ENCODE data around the gene HAUS3. TPM values are rescaled to one million over a fixed set of nuclear protein-coding genes. Genes with fewer than 3 reads are reported as not detected.

HAUS3 gene
- total RNA-seq, 1 experiment from 2014 or later, result 18.0 TPM

DNA sequence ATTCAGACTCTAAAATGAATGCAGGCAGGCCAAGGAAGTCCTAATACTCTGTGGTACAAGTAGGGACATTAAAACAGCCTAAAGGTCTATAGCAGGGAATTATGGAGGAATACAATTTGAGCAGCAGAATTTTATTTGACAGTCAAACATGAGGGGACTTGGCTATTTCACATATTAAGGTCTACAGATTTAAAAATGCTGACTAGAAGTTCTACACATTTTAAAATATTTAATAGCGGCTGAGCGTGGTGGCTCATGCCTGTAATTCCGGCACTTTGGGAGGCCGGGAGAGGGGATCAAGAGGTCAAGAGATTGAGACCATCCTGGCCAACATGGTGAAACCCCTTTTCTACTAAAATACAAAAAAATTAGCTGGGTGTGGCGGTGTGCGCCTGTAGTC lies 10.8 kb downstream of the HAUS3 start:
- no peak overlapping the region for H3K9ac ChIP-seq (ENCODE audit: extremely low read depth, insufficient read length, low read length)
- H3K4me2 ChIP-seq (ENCODE audit: insufficient read depth, insufficient read length, low read length), result no peak overlapping the region
- H3K79me1 ChIP-seq (ENCODE audit: insufficient read depth, low read depth, low read length, poor library complexity, severe bottlenecking), result no peaks in the 10 kb centered on the region
- TF ChIP-seq, protein P1, sequence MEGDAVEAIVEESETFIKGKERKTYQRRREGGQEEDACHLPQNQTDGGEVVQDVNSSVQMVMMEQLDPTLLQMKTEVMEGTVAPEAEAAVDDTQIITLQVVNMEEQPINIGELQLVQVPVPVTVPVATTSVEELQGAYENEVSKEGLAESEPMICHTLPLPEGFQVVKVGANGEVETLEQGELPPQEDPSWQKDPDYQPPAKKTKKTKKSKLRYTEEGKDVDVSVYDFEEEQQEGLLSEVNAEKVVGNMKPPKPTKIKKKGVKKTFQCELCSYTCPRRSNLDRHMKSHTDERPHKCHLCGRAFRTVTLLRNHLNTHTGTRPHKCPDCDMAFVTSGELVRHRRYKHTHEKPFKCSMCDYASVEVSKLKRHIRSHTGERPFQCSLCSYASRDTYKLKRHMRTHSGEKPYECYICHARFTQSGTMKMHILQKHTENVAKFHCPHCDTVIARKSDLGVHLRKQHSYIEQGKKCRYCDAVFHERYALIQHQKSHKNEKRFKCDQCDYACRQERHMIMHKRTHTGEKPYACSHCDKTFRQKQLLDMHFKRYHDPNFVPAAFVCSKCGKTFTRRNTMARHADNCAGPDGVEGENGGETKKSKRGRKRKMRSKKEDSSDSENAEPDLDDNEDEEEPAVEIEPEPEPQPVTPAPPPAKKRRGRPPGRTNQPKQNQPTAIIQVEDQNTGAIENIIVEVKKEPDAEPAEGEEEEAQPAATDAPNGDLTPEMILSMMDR (conservative IDR thresholded peaks at IDR 0.05), result no peak
- no peaks in the 10 kb centered on the region for H3K27me3 Mint-ChIP-seq (ENCODE audit: low read depth)
- no peaks in the 10 kb centered on the region for H3K9me3 ChIP-seq (ENCODE audit: control insufficient read depth, low read depth, low read length)
- no peak overlapping the region for H4K91ac ChIP-seq (ENCODE audit: insufficient read length, low read depth, low read length)
- no peak overlapping the region for H3K4ac ChIP-seq (ENCODE audit: low read depth, low read length)
- H3K23ac ChIP-seq (ENCODE audit: insufficient read length, low read depth, low read length), result no peak overlapping the region
- no peak overlapping the region for H3K18ac ChIP-seq (ENCODE audit: insufficient read length, low read depth, low read length)
- no peak overlapping the region for H3K27ac Mint-ChIP-seq
- no peak overlapping the region for H2BK15ac ChIP-seq (ENCODE audit: low read depth, low read length)
- H3K27me3 ChIP-seq (ENCODE audit: insufficient read depth, low read length), result no peaks in the 10 kb centered on the region
- H4K5ac ChIP-seq (ENCODE audit: insufficient read length, low read depth, low read length), result no peak overlapping the region
- DNase-seq, result no peak
- H4K20me1 ChIP-seq (ENCODE audit: control insufficient read depth, insufficient read depth, insufficient read length), result no peaks in the 10 kb centered on the region
- H3K4me3 Mint-ChIP-seq, result no peak overlapping the region
- H3T11ph ChIP-seq (ENCODE audit: low read length), result no peak overlapping the region
- no peak overlapping the region for H3K56ac ChIP-seq (ENCODE audit: insufficient read length, low read depth, low read length)
- no peak overlapping the region for H2BK5ac ChIP-seq (ENCODE audit: insufficient read length, low read length)
- no peak overlapping the region for H2BK12ac ChIP-seq (ENCODE audit: insufficient read length, low read depth, low read length)
- no peaks in the 10 kb centered on the region for H3K23me2 ChIP-seq (ENCODE audit: insufficient read length, low read depth, low read length, poor library complexity, severe bottlenecking)
- H3K14ac ChIP-seq (ENCODE audit: insufficient read depth, low read length), result no peak overlapping the region
- peaks cover 4 to 28% (median 16%) of the 10 kb centered on the region in 3 experiments; a peak in 5 of 7 replicates for H3K36me3 Mint-ChIP-seq (ENCODE audit: insufficient read depth in 1 of 3, low read depth in 3 of 3)
- no peaks in the 10 kb centered on the region for H3K9me3 Mint-ChIP-seq
- no peak overlapping the region for H4K8ac ChIP-seq (replicated peaks; ENCODE audit: insufficient read length, low read depth, low read length)
- H3K79me2 ChIP-seq (ENCODE audit: insufficient read depth, low read length), result no peaks in the 10 kb centered on the region; the same call in 1 of the 2 replicates
- no peak overlapping the region for H2AFZ ChIP-seq (ENCODE audit: low read length)
- H2AK5ac ChIP-seq (ENCODE audit: insufficient read length, low read length), result no peak overlapping the region
- H3K4me1 Mint-ChIP-seq, result no peaks in the 10 kb centered on the region
- WGBS (ENCODE audit: extremely low coverage, insufficient read length, low lambda C conversion rate), result no CpG with 5 or more reads among the region's 6 CpGs
- no peak overlapping the region for H2BK120ac ChIP-seq (ENCODE audit: low read depth, low read length, poor library complexity, severe bottlenecking)
- H3K4me1 ChIP-seq (ENCODE audit: insufficient read depth, low read length), result no peaks in the 10 kb centered on the region
- no peak overlapping the region for H3K27ac ChIP-seq (ENCODE audit: insufficient read length, low read depth, low read length)
- no peak overlapping the region for H2BK20ac ChIP-seq (ENCODE audit: low read depth, low read length, poor library complexity, severe bottlenecking)
